C4-2B (cell line): Measurements from ENCODE around the gene KIF1A.

ENCODE experiments used
- ZFX ChIP-seq: fragments of 450-650 bp; IDR thresholded peaks from 2 replicates; pipeline ENCODE4 v1.6.1; 2017
- TF ChIP-seq, protein P1 (sequence below): fragments of 450-650 bp; conservative IDR thresholded peaks from 2 replicates; pipeline ENCODE4 v1.5.1; 2017; ENCODE audit warnings: mild to moderate bottlenecking

DNA sequence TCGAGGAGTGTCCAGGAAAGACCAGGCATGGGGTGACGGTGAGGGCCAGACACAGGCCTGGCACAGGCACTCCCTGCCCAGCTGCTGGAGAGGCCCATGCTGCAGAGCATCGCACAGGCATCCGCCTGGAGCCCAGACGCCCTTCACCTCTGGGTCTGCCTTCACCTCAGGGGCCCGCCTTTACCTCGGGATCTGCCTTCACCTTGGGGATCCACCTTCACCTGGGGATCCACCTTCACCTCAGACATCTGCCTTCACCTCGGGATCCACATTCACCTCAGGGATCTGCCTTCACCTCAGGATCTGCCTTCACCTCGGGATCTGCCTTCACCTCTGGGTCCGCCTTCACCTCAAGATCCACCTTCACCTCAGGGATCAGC, 7.7 kb downstream of the KIF1A start:
- TF ChIP-seq, protein P1, sequence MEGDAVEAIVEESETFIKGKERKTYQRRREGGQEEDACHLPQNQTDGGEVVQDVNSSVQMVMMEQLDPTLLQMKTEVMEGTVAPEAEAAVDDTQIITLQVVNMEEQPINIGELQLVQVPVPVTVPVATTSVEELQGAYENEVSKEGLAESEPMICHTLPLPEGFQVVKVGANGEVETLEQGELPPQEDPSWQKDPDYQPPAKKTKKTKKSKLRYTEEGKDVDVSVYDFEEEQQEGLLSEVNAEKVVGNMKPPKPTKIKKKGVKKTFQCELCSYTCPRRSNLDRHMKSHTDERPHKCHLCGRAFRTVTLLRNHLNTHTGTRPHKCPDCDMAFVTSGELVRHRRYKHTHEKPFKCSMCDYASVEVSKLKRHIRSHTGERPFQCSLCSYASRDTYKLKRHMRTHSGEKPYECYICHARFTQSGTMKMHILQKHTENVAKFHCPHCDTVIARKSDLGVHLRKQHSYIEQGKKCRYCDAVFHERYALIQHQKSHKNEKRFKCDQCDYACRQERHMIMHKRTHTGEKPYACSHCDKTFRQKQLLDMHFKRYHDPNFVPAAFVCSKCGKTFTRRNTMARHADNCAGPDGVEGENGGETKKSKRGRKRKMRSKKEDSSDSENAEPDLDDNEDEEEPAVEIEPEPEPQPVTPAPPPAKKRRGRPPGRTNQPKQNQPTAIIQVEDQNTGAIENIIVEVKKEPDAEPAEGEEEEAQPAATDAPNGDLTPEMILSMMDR, result no peak
- no peak for TF ChIP-seq ZFX
